HepG2 (cell line): ENCODE data around the gene KRTAP12-4. TPM values are rescaled to one million over a fixed set of nuclear protein-coding genes. Genes with fewer than 3 reads are reported as not detected.
A peak's percentile ranks its signal among the peaks of the same experiment; 100 is the strongest.

Source experiments
- ATAC-seq: fragments of 200-7000 bp; cut with Tn5 transposase; 3 replicates; pipeline ENCODE4 v1.9.1; 2020; ENCODE audit warnings: mild to moderate bottlenecking, moderate library complexity
- BruUV-seq: library from RNA; stranded (reverse); fragments of 400-500 nt; replicated peaks from 2 replicates; lab custom pipeline; 2021; lab: Mats Ljungman, UMichigan
- CTCF ChIA-PET: fragments of 300-600 bp; formaldehyde crosslinking; extraction: SDS; loops from one replicate; lab custom pipeline; 2021; ENCODE audit warnings: low total read pairs, inconsistent platforms, low intra/inter-chr PET ratio; lab: Yijun Ruan, JAX
- POLR2A ChIA-PET: fragments of 350-600 bp; sonication (Branson Sonifier 250); formaldehyde crosslinking; loops from one replicate; lab custom pipeline; 2020; ENCODE audit warnings: antibody characterized with exemption, inconsistent platforms; lab: Yijun Ruan, JAX
- DNase-seq: peaks from one replicate; pipeline ENCODE4 v3.0.0-alpha.2; 2015; ENCODE audit warnings: low spot score
- FAIRE-seq: peaks from 3 replicates; lab custom pipeline; 2011; peaks lifted over from hg19 to GRCh38; lab: Jason Lieb, UNC
- H2AFZ ChIP-seq: one replicate; pipeline ENCODE4 v1.6.1; 2011; ENCODE audit warnings: low read length, inconsistent platforms
- H3K27ac ChIP-seq: fragments of 300-600 bp; 3 replicates; pipeline ENCODE4 v1.8.0; 2011; ENCODE audit warnings: mixed run types, mild to moderate bottlenecking, mixed read lengths, low read length, inconsistent platforms; ENCODE audit not compliant: insufficient read depth; ENCODE audit errors: extremely low read length
- H3K27me3 ChIP-seq, 2 experiments: fragments of 200-600 bp in 1 of 2; 2 replicates in 1 of 2; 3 replicates in 1 of 2; pipeline versions ENCODE4 v1.6.0 to v1.8.0; 2011; ENCODE audit warnings: low read length in 2 of 2, mild to moderate bottlenecking in 2 of 2, moderate library complexity in 2 of 2, inconsistent platforms in 1 of 2; ENCODE audit not compliant: insufficient read depth in 2 of 2, control insufficient read depth in 1 of 2
- H3K36me3 ChIP-seq, 2 experiments: fragments of 200-600 bp in 1 of 2; replicated peaks in 1 of 2; 2 replicates in 1 of 2; 3 replicates in 1 of 2; pipeline versions ENCODE4 v1.5.1 to v1.8.0; 2011; ENCODE audit warnings: low read length in 2 of 2, inconsistent platforms in 1 of 2; ENCODE audit not compliant: insufficient read depth in 2 of 2, control insufficient read depth in 1 of 2
- H3K4me1 ChIP-seq: 2 replicates; pipeline ENCODE4 v1.5.1; 2012; ENCODE audit warnings: low read length, inconsistent platforms; ENCODE audit not compliant: insufficient read depth
- H3K4me2 ChIP-seq: 2 replicates; pipeline ENCODE4 v1.6.0; 2011; ENCODE audit warnings: low read depth, low read length, inconsistent platforms
- H3K4me3 ChIP-seq, 3 experiments: fragments of 200-600 bp in 1 of 3; sonication (generic), shearing (Covaris generic) in 1 of 3; replicated peaks in 1 of 3; 2 replicates each; pipeline ENCODE4 v1.5.1; 2011 to 2016; ENCODE audit warnings: low read length in 3 of 3, inconsistent platforms in 2 of 3, low read depth in 2 of 3, mild to moderate bottlenecking in 2 of 3, control low read depth in 1 of 3, mixed read lengths in 1 of 3; ENCODE audit not compliant: insufficient read depth in 1 of 3
- H3K79me2 ChIP-seq: one replicate; pipeline ENCODE4 v1.6.1; 2011; ENCODE audit warnings: low read length, inconsistent platforms; ENCODE audit not compliant: insufficient read depth
- H3K9ac ChIP-seq: 2 replicates; pipeline ENCODE4 v1.6.0; 2011; ENCODE audit warnings: mild to moderate bottlenecking, low read depth, low read length, inconsistent platforms; ENCODE audit not compliant: insufficient read depth
- H3K9me3 ChIP-seq: 2 replicates; pipeline ENCODE4 v1.5.1; 2012; ENCODE audit warnings: mild to moderate bottlenecking, low read length
- H4K20me1 ChIP-seq: 2 replicates; pipeline ENCODE4 v1.6.0; 2011; ENCODE audit warnings: inconsistent platforms, mild to moderate bottlenecking, low read length, moderate library complexity; ENCODE audit not compliant: insufficient read depth
- GFI1 ChIP-seq: sonication (generic); formaldehyde crosslinking; IDR thresholded peaks from 2 replicates; pipeline ENCODE4 v1.5.0; 2020; ENCODE audit warnings: missing genetic modification reagents, mild to moderate bottlenecking, borderline replicate concordance
- RAD51 ChIP-seq: fragments of 450-650 bp; IDR thresholded peaks from 2 replicates; pipeline ENCODE4 v1.6.1; 2016; ENCODE audit warnings: borderline replicate concordance
- TCF7L2 ChIP-seq: IDR thresholded peaks from 2 replicates; pipeline ENCODE4 v1.6.1; 2011; ENCODE audit warnings: mild to moderate bottlenecking, low read depth, low read length, moderate library complexity
- ZEB1 ChIP-seq: IDR thresholded peaks from 2 replicates; pipeline ENCODE4 v1.6.1; 2012; ENCODE audit warnings: mild to moderate bottlenecking, low read depth, inconsistent platforms; ENCODE audit not compliant: insufficient replicate concordance
- ZNF225 ChIP-seq: sonication (generic); formaldehyde crosslinking; IDR thresholded peaks from 2 replicates; pipeline ENCODE4 v1.4.0; 2020; ENCODE audit warnings: mild to moderate bottlenecking, missing genetic modification reagents
- ZNF550 ChIP-seq: sonication (generic); formaldehyde crosslinking; IDR thresholded peaks from 2 replicates; pipeline ENCODE4 v1.4.0; 2020; ENCODE audit warnings: mild to moderate bottlenecking, missing genetic modification reagents, borderline replicate concordance
- WGBS: methylation state at CpG from one replicate; pipeline ENCODE4 v1.1.6; 2017; ENCODE audit warnings: low lambda C conversion rate; 5-methylcytosine and 5-hydroxymethylcytosine counted together
- in situ Hi-C: cut with HindIII; loops from 2 replicates; pipeline ENCODE4 v1.10.0; 2017; ENCODE audit warnings: low pct_unique_long_range_greater_than_20kb; ENCODE audit not compliant: extremely low pct_ligation_motif_present
- intact Hi-C: fragments of 100-400 bp; cut with micrococcal nuclease; formaldehyde crosslinking; loops from one replicate; pipeline ENCODE4 v1.10.0; 2022; ENCODE audit not compliant: unreplicated experiment
- polyA plus RNA-seq, 8 experiments: library from polyadenylated mRNA; depleted of rRNA in 3 of 8; stranded (reverse) in 7 of 8; unstranded in 1 of 8; fragments of >200 nt; fragmentation: Illumina TruSeq in 4 of 8; extraction: Trizol in 4 of 8; gene quantifications; 2 replicates each; pipeline versions ENCODE4 v1.2.1 to v1.2.3, GENCODE V29; 2011 to 2016; ENCODE audit warnings: low read depth in 4 of 8, missing spikeins in 1 of 8, mixed read lengths in 1 of 8; ENCODE audit not compliant: insufficient read depth in 1 of 8
- total RNA-seq, 5 experiments: library from RNA; depleted of rRNA; stranded (reverse); fragments of >200 nt; fragmentation: Illumina TruSeq; extraction: Trizol; gene quantifications; 2 replicates each; pipeline ENCODE4 v1.2.3, GENCODE V29; 2016; ENCODE audit warnings: low read depth in 1 of 5
- TF ChIP-seq, protein P1 (sequence below): sonication (generic); formaldehyde crosslinking; IDR thresholded peaks from 2 replicates; pipeline ENCODE4 v1.4.0; 2020; ENCODE audit warnings: missing genetic modification reagents

KRTAP12-4 gene
- total and polyA plus RNA-seq, 2 of the 13 experiments (the other 11 are each of a cell fraction or from before 2014, with no cell fraction given), result not detected

DNA sequence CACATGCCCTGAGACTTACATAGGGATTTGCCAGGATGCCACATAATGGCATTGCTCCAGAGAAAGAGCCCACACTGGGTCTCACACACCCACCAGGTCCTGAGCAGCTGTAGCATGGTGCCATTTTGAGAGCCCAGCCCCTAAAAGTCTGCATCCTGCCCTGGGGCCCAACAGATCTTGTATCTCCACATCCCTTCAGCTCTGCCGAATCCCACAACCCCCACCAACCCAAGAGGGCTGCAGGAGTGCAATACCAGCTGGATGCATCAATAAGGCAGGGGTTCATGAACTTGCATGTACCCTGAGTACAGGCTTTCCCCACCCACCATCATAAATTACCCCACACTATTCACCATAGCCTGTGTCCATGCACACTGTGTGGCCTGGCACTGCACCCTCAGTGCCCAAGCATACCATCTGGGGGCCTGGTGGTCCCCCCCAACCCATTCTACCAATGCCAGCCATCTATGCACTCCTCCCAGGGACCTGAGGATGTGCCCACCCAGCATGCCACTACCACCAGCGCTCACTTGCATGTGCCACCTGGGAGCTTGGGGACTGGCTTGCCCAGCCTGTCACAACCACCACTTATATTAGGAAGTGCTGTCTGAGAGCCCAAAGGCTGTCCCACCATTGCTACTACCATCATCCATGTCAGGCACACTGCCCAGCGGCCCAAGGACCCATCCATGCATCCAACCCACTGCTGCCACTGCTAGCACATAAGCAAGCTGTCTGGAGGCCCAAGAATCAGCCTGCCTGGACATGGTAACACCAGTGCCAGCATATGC is 16.4 kb upstream of the KRTAP12-4 start:
- peaks cover 0 to 3% of the 10 kb centered on the region in 2 experiments; a peak in 1 of 5 replicates for H3K27me3 ChIP-seq
- H3K4me2 ChIP-seq, result no peak overlapping the region
- no peak for TF ChIP-seq ZNF550 (CRISPR knock-in tag)
- no peak for TF ChIP-seq GFI1 (CRISPR knock-in tag)
- peaks cover 7% of the 10 kb centered on the region for H3K9me3 ChIP-seq
- ATAC-seq (no peak), FAIRE-seq (no peak), DNase-seq (no peak)
- no peak overlapping the region for H3K4me3 ChIP-seq
- in situ Hi-C loops (no loop called here), intact Hi-C loops (no loop called here)
- H2AFZ ChIP-seq, result no peak overlapping the region
- no peaks in the 10 kb centered on the region for H3K4me1 ChIP-seq
- H3K27ac ChIP-seq, result no peak overlapping the region
- H3K36me3 ChIP-seq, result no peaks in the 10 kb centered on the region
- whole genome bisulfite sequencing, result no CpG with 5 or more reads among the region's 3 CpGs
- ChIA-PET CTCF (no interaction called here), POLR2A (no interaction called here)
- no peaks in the 10 kb centered on the region for H3K79me2 ChIP-seq
- H3K9ac ChIP-seq, result no peak overlapping the region
- no peaks in the 10 kb centered on the region for H4K20me1 ChIP-seq
- no TSS peak for BruUV-seq

DNA sequence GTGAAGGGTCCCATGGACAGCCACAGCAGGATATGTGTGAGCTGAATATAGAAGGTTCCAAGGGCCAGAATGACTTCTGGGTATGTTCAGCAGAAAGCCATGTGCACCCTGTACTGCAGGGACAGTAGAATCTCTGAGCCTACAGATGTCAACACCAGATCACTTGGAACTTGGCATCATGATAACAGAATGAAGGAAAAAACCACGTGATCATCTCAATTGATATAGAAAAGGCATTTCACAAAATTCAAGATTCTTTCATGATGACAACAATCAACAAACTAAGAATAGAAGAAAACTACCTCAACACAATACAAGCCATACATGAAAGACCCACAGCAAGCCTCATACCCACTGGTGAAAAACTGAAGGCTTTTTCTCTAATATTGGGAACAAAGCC is 13.2 kb upstream of the KRTAP12-4 start:
- H3K9ac ChIP-seq, result no peak overlapping the region
- no peaks in the 10 kb centered on the region for H3K36me3 ChIP-seq
- H3K27ac ChIP-seq, result no peak overlapping the region
- TF ChIP-seq ZEB1 (no peak), ZNF225 (CRISPR knock-in tag) (no peak), RAD51 (peak; percentile 51; the same call in 1 of the 2 replicates), TCF7L2 (no peak)
- TF ChIP-seq, protein P1, sequence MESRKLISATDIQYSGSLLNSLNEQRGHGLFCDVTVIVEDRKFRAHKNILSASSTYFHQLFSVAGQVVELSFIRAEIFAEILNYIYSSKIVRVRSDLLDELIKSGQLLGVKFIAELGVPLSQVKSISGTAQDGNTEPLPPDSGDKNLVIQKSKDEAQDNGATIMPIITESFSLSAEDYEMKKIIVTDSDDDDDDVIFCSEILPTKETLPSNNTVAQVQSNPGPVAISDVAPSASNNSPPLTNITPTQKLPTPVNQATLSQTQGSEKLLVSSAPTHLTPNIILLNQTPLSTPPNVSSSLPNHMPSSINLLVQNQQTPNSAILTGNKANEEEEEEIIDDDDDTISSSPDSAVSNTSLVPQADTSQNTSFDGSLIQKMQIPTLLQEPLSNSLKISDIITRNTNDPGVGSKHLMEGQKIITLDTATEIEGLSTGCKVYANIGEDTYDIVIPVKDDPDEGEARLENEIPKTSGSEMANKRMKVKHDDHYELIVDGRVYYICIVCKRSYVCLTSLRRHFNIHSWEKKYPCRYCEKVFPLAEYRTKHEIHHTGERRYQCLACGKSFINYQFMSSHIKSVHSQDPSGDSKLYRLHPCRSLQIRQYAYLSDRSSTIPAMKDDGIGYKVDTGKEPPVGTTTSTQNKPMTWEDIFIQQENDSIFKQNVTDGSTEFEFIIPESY (CRISPR knock-in tag), result no peak
- POLR2A ChIA-PET, result no interaction called here
- peaks cover 7% of the 10 kb centered on the region for H3K9me3 ChIP-seq
- ATAC-seq (no peak), FAIRE-seq (no peak), DNase-seq (no peak)
- H3K4me1 ChIP-seq, result no peaks in the 10 kb centered on the region
- no peak overlapping the region for H3K4me3 ChIP-seq
- H4K20me1 ChIP-seq, result no peaks in the 10 kb centered on the region
- in situ Hi-C loops (no loop called here), intact Hi-C loops (no loop called here)
- no peaks in the 10 kb centered on the region for H3K79me2 ChIP-seq
- H2AFZ ChIP-seq, result no peak overlapping the region
- no peak overlapping the region for H3K4me2 ChIP-seq
- BruUV-seq, result no TSS peak
- 0% methylated on average over 1 of the region's 1 CpG for WGBS
- no peaks in the 10 kb centered on the region; a peak in 1 of 5 replicates for H3K27me3 ChIP-seq
- CTCF ChIA-PET, result no interaction called here
